HCT116 (cell line): ENCODE data around the gene ZFTA.

Experiments used
- EZH2 ChIP-seq: fragments of 200-600 bp; sonication (generic); IDR thresholded peaks from 2 replicates; pipeline ENCODE4 v1.6.1; 2017; ENCODE audit warnings: antibody characterized with exemption, mixed run types
- EZH2phosphoT487 ChIP-seq: fragments of 200-600 bp; IDR thresholded peaks from 2 replicates; pipeline ENCODE4 v1.6.1; 2018; ENCODE audit warnings: antibody characterized with exemption, borderline replicate concordance
- POLR2A ChIP-seq: IDR thresholded peaks from 2 replicates; pipeline ENCODE4 v1.7.0; 2011; ENCODE audit warnings: borderline replicate concordance; ENCODE audit not compliant: insufficient read depth, insufficient read length; ENCODE audit errors: extremely low read depth
- POLR2AphosphoS5 ChIP-seq: IDR thresholded peaks from 2 replicates; pipeline ENCODE4 v1.6.1; 2011; ENCODE audit warnings: mild to moderate bottlenecking, low read depth, low read length, moderate library complexity
- RAD21 ChIP-seq: IDR thresholded peaks from 2 replicates; pipeline ENCODE4 v1.6.1; 2012; ENCODE audit warnings: low read depth, mild to moderate bottlenecking
- SIN3A ChIP-seq: IDR thresholded peaks from 2 replicates; pipeline ENCODE4 v1.6.1; 2012; ENCODE audit warnings: low read depth
- SP1 ChIP-seq: IDR thresholded peaks from 2 replicates; pipeline ENCODE4 v1.6.1; 2012; ENCODE audit warnings: low read depth
- SRF ChIP-seq: IDR thresholded peaks from 2 replicates; pipeline ENCODE4 v1.6.1; 2012; ENCODE audit warnings: low read depth
- YY1 ChIP-seq: IDR thresholded peaks from 2 replicates; pipeline ENCODE4 v1.6.1; 2011; ENCODE audit warnings: low read length, low read depth, moderate library complexity, mild to moderate bottlenecking; ENCODE audit not compliant: insufficient replicate concordance; ENCODE audit errors: extremely low read depth
- ZNF274 ChIP-seq: fragments of 200-500 bp; sonication (Bioruptor generic); IDR thresholded peaks from 2 replicates; pipeline ENCODE4 v1.6.1; 2014; ENCODE audit warnings: mild to moderate bottlenecking, low read depth, low read length, inconsistent platforms
- TF ChIP-seq, protein P1 (sequence below): IDR thresholded peaks from 2 replicates; pipeline ENCODE4 v1.6.1; 2012; ENCODE audit warnings: low read depth
- TF ChIP-seq, protein P2 (sequence below): IDR thresholded peaks from 2 replicates; pipeline ENCODE4 v1.6.1; 2012
- TF ChIP-seq, protein P3 (sequence below), 3 experiments: fragments of 200-600 bp in 1 of 3; sonication (generic) in 1 of 3; IDR thresholded peaks in 2 of 3; conservative IDR thresholded peaks in 1 of 3; 2 replicates each; pipeline ENCODE4 v1.5.1; 2012 to 2017; ENCODE audit warnings: low read depth in 2 of 3, low read length in 2 of 3, antibody characterized with exemption in 1 of 3, borderline replicate concordance in 1 of 3, control low read depth in 1 of 3, mild to moderate bottlenecking in 1 of 3, mixed read lengths in 1 of 3, mixed run types in 1 of 3, moderate library complexity in 1 of 3; ENCODE audit not compliant: insufficient read depth in 1 of 3
- TF ChIP-seq, protein P4 (sequence below): IDR thresholded peaks from 2 replicates; pipeline ENCODE4 v1.6.1; 2012

DNA sequence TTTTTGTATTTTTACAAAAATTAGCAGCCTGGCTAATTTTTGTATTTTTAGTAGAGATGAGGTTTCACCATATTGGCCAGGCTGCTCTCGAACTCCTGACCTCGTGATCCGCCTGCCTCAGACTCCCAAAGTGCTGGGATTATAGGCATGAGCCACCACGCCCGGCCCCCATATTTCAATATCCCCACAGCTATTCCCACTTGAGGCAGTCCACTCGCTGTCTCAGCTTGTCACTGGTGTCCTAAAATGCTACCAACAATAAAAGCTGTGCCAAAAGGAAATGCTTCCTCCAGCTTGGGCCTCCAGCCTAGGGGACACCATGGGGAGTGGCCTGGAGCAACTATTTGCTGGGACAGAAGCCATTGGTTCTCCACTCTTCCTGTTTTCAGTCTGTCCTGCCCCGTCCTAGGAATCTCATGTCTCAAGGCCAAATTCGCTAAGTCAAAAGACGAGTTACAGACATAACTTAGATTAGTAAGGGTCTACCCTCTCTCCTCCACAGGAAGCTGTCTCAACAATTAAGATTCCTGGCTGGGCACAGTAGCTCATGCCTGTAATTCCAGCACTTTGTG lies 37.4 kb upstream of the ZFTA start:
- TF ChIP-seq, protein P1, sequence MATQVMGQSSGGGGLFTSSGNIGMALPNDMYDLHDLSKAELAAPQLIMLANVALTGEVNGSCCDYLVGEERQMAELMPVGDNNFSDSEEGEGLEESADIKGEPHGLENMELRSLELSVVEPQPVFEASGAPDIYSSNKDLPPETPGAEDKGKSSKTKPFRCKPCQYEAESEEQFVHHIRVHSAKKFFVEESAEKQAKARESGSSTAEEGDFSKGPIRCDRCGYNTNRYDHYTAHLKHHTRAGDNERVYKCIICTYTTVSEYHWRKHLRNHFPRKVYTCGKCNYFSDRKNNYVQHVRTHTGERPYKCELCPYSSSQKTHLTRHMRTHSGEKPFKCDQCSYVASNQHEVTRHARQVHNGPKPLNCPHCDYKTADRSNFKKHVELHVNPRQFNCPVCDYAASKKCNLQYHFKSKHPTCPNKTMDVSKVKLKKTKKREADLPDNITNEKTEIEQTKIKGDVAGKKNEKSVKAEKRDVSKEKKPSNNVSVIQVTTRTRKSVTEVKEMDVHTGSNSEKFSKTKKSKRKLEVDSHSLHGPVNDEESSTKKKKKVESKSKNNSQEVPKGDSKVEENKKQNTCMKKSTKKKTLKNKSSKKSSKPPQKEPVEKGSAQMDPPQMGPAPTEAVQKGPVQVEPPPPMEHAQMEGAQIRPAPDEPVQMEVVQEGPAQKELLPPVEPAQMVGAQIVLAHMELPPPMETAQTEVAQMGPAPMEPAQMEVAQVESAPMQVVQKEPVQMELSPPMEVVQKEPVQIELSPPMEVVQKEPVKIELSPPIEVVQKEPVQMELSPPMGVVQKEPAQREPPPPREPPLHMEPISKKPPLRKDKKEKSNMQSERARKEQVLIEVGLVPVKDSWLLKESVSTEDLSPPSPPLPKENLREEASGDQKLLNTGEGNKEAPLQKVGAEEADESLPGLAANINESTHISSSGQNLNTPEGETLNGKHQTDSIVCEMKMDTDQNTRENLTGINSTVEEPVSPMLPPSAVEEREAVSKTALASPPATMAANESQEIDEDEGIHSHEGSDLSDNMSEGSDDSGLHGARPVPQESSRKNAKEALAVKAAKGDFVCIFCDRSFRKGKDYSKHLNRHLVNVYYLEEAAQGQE: no peak
- TF ChIP-seq, protein P2, sequence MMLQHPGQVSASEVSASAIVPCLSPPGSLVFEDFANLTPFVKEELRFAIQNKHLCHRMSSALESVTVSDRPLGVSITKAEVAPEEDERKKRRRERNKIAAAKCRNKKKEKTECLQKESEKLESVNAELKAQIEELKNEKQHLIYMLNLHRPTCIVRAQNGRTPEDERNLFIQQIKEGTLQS: no peak
- TF ChIP-seq YY1 (no peak), EZH2phosphoT487 (no peak), POLR2A (no peak), SIN3A (no peak), EZH2 (no peak), RAD21 (no peak), ZNF274 (no peak), SRF (no peak), SP1 (no peak), POLR2AphosphoS5 (no peak)
- TF ChIP-seq, protein P3, sequence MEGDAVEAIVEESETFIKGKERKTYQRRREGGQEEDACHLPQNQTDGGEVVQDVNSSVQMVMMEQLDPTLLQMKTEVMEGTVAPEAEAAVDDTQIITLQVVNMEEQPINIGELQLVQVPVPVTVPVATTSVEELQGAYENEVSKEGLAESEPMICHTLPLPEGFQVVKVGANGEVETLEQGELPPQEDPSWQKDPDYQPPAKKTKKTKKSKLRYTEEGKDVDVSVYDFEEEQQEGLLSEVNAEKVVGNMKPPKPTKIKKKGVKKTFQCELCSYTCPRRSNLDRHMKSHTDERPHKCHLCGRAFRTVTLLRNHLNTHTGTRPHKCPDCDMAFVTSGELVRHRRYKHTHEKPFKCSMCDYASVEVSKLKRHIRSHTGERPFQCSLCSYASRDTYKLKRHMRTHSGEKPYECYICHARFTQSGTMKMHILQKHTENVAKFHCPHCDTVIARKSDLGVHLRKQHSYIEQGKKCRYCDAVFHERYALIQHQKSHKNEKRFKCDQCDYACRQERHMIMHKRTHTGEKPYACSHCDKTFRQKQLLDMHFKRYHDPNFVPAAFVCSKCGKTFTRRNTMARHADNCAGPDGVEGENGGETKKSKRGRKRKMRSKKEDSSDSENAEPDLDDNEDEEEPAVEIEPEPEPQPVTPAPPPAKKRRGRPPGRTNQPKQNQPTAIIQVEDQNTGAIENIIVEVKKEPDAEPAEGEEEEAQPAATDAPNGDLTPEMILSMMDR (IDR thresholded peaks at IDR 0.05 in 2 of 3, conservative IDR thresholded peaks at IDR 0.05 in 1 of 3; ENCODE audit: borderline replicate concordance in 1 of 3, insufficient read depth in 1 of 3, low read depth in 2 of 3, low read length in 2 of 3): no peak
- TF ChIP-seq, protein P4, sequence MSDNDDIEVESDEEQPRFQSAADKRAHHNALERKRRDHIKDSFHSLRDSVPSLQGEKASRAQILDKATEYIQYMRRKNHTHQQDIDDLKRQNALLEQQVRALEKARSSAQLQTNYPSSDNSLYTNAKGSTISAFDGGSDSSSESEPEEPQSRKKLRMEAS: no peak
